ENCODE data around the gene DISC1.
"Not testable (repeated sequence)": the region's sequence is repeated elsewhere in the genome, so short reads cannot be mapped to it uniquely, and the experiment has no call there.

DISC1 gene

GRCh38 chr1:231770506-231771175, 144.1 kb downstream of the DISC1 start:
- no peak overlapping the region for H3K9ac ChIP-seq (ENCODE audit: low read length in 2 of 2)
- H3K9me3 ChIP-seq (ENCODE audit: control insufficient read depth in 2 of 2, low read length in 2 of 2): no peaks in the 10 kb centered on the region
- H3K4me1 ChIP-seq (ENCODE audit: control insufficient read depth, insufficient read depth, low read length): peaks cover 2% of the 10 kb centered on the region
- H3K27me3 ChIP-seq (ENCODE audit: control insufficient read depth in 1 of 2, insufficient read depth in 2 of 2, low read length in 2 of 2): no peaks in the 10 kb centered on the region
- H3K36me3 ChIP-seq (ENCODE audit: control insufficient read depth in 2 of 2, insufficient read depth in 2 of 2, low read length in 2 of 2): no peaks in the 10 kb centered on the region
- no peak overlapping the region for H3K4me3 ChIP-seq (ENCODE audit: low read length in 2 of 2)
- no peak overlapping the region for H3K27ac ChIP-seq (ENCODE audit: low read length)

- Histone ChIP-seq H3K4me1 (ENCODE audit: control insufficient read depth, insufficient read depth, low read length) (peaks cover 7% of the 10 kb centered on the region), H3K36me3 (ENCODE audit: control insufficient read depth in 2 of 2, insufficient read depth in 2 of 2, low read length in 2 of 2) (no peaks in the 10 kb centered on the region), H3K27ac (ENCODE audit: low read length) (no peak overlapping the region), H3K9me3 (ENCODE audit: control insufficient read depth in 2 of 2, low read length in 2 of 2) (no peaks in the 10 kb centered on the region), H3K4me3 (ENCODE audit: low read length in 2 of 2) (no peak overlapping the region), H3K9ac (ENCODE audit: low read length in 2 of 2) (no peak overlapping the region), H3K27me3 (ENCODE audit: control insufficient read depth in 1 of 2, insufficient read depth in 2 of 2, low read length in 2 of 2) (no peaks in the 10 kb centered on the region)
Observed at GRCh38 chr1:231774719-231775335, 148.2 kb downstream of the DISC1 start.

- Histone ChIP-seq H3K27me3 (ENCODE audit: control insufficient read depth in 1 of 2, insufficient read depth in 2 of 2, low read length in 2 of 2) (no peaks in the 10 kb centered on the region), H3K4me1 (ENCODE audit: control insufficient read depth, insufficient read depth, low read length) (peaks cover 6% of the 10 kb centered on the region), H3K9me3 (ENCODE audit: control insufficient read depth in 2 of 2, low read length in 2 of 2) (no peaks in the 10 kb centered on the region), H3K9ac (ENCODE audit: low read length in 2 of 2) (no peak overlapping the region), H3K4me3 (ENCODE audit: low read length in 2 of 2) (no peak overlapping the region), H3K27ac (ENCODE audit: low read length) (no peak overlapping the region), H3K36me3 (ENCODE audit: control insufficient read depth in 2 of 2, insufficient read depth in 2 of 2, low read length in 2 of 2) (no peaks in the 10 kb centered on the region)
Observed at GRCh38 chr1:231776010-231776756, 149.6 kb downstream of the DISC1 start.

- no peak overlapping the region for H3K27ac ChIP-seq (ENCODE audit: low read length)
- no peak overlapping the region for H3K9ac ChIP-seq (ENCODE audit: low read length in 2 of 2)
- H3K36me3 ChIP-seq (ENCODE audit: control insufficient read depth in 2 of 2, insufficient read depth in 2 of 2, low read length in 2 of 2): no peaks in the 10 kb centered on the region
- H3K4me1 ChIP-seq (ENCODE audit: control insufficient read depth, insufficient read depth, low read length): peaks cover 6% of the 10 kb centered on the region
- no peaks in the 10 kb centered on the region for H3K9me3 ChIP-seq (ENCODE audit: control insufficient read depth in 2 of 2, low read length in 2 of 2)
- no peak overlapping the region for H3K4me3 ChIP-seq (ENCODE audit: low read length in 2 of 2)
- no peaks in the 10 kb centered on the region for H3K27me3 ChIP-seq (ENCODE audit: control insufficient read depth in 1 of 2, insufficient read depth in 2 of 2, low read length in 2 of 2)
Observed at GRCh38 chr1:231776757-231777062, 150.1 kb downstream of the DISC1 start.

GRCh38 chr1:231778009-231778719, 151.6 kb downstream of the DISC1 start:
- Histone ChIP-seq H3K36me3 (ENCODE audit: control insufficient read depth in 2 of 2, insufficient read depth in 2 of 2, low read length in 2 of 2) (no peaks in the 10 kb centered on the region), H3K27me3 (ENCODE audit: control insufficient read depth in 1 of 2, insufficient read depth in 2 of 2, low read length in 2 of 2) (no peaks in the 10 kb centered on the region), H3K9ac (ENCODE audit: low read length in 2 of 2) (no peak overlapping the region), H3K4me3 (ENCODE audit: low read length in 2 of 2) (no peak overlapping the region), H3K27ac (ENCODE audit: low read length) (no peak overlapping the region), H3K4me1 (ENCODE audit: control insufficient read depth, insufficient read depth, low read length) (peaks cover 6% of the 10 kb centered on the region), H3K9me3 (ENCODE audit: control insufficient read depth in 2 of 2, low read length in 2 of 2) (no peaks in the 10 kb centered on the region)

GRCh38 chr1:231779081-231779480, 152.5 kb downstream of the DISC1 start:
- peaks cover 6% of the 10 kb centered on the region for H3K4me1 ChIP-seq (ENCODE audit: control insufficient read depth, insufficient read depth, low read length)
- H3K9me3 ChIP-seq (ENCODE audit: control insufficient read depth in 2 of 2, low read length in 2 of 2): no peaks in the 10 kb centered on the region
- H3K36me3 ChIP-seq (ENCODE audit: control insufficient read depth in 2 of 2, insufficient read depth in 2 of 2, low read length in 2 of 2): no peaks in the 10 kb centered on the region
- no peaks in the 10 kb centered on the region for H3K27me3 ChIP-seq (ENCODE audit: control insufficient read depth in 1 of 2, insufficient read depth in 2 of 2, low read length in 2 of 2)
- H3K27ac ChIP-seq (ENCODE audit: low read length): no peak overlapping the region
- no peak overlapping the region for H3K4me3 ChIP-seq (ENCODE audit: low read length in 2 of 2)
- H3K9ac ChIP-seq (ENCODE audit: low read length in 2 of 2): no peak overlapping the region

- Histone ChIP-seq H3K4me1 (ENCODE audit: control insufficient read depth, insufficient read depth, low read length) (peaks cover 6% of the 10 kb centered on the region), H3K27me3 (ENCODE audit: control insufficient read depth in 1 of 2, insufficient read depth in 2 of 2, low read length in 2 of 2) (no peaks in the 10 kb centered on the region), H3K9ac (ENCODE audit: low read length in 2 of 2) (no peak overlapping the region), H3K27ac (ENCODE audit: low read length) (no peak overlapping the region), H3K36me3 (ENCODE audit: control insufficient read depth in 2 of 2, insufficient read depth in 2 of 2, low read length in 2 of 2) (no peaks in the 10 kb centered on the region), H3K4me3 (ENCODE audit: low read length in 2 of 2) (no peak overlapping the region), H3K9me3 (ENCODE audit: control insufficient read depth in 2 of 2, low read length in 2 of 2) (no peaks in the 10 kb centered on the region)
Observed at GRCh38 chr1:231781892-231782291, 155.3 kb downstream of the DISC1 start.

- not testable (repeated sequence) for H3K4me1 ChIP-seq (ENCODE audit: control insufficient read depth, insufficient read depth, low read length); H3K36me3 ChIP-seq (ENCODE audit: control insufficient read depth in 2 of 2, insufficient read depth in 2 of 2, low read length in 2 of 2); H3K27ac ChIP-seq (ENCODE audit: low read length); H3K9me3 ChIP-seq (ENCODE audit: control insufficient read depth in 2 of 2, low read length in 2 of 2); H3K27me3 ChIP-seq (ENCODE audit: control insufficient read depth in 1 of 2, insufficient read depth in 2 of 2, low read length in 2 of 2); H3K4me3 ChIP-seq (ENCODE audit: low read length in 2 of 2); H3K9ac ChIP-seq (ENCODE audit: low read length in 2 of 2)
Observed at GRCh38 chr1:231785073-231785472, 158.5 kb downstream of the DISC1 start.

- Histone ChIP-seq H3K4me1 (ENCODE audit: control insufficient read depth, insufficient read depth, low read length) (no peaks in the 10 kb centered on the region), H3K27ac (ENCODE audit: low read length) (no peak overlapping the region), H3K9ac (ENCODE audit: low read length in 2 of 2) (no peak overlapping the region), H3K4me3 (ENCODE audit: low read length in 2 of 2) (no peak overlapping the region), H3K9me3 (ENCODE audit: control insufficient read depth in 2 of 2, low read length in 2 of 2) (no peaks in the 10 kb centered on the region), H3K27me3 (ENCODE audit: control insufficient read depth in 1 of 2, insufficient read depth in 2 of 2, low read length in 2 of 2) (no peaks in the 10 kb centered on the region), H3K36me3 (ENCODE audit: control insufficient read depth in 2 of 2, insufficient read depth in 2 of 2, low read length in 2 of 2) (no peaks in the 10 kb centered on the region)
Observed at GRCh38 chr1:231786126-231786525, 159.5 kb downstream of the DISC1 start.

GRCh38 chr1:231792634-231793033, 166.0 kb downstream of the DISC1 start:
- no peak overlapping the region for H3K4me3 ChIP-seq (ENCODE audit: low read length in 2 of 2)
- H3K9ac ChIP-seq (ENCODE audit: low read length in 2 of 2): no peak overlapping the region
- H3K9me3 ChIP-seq (ENCODE audit: control insufficient read depth in 2 of 2, low read length in 2 of 2): no peaks in the 10 kb centered on the region
- no peaks in the 10 kb centered on the region for H3K27me3 ChIP-seq (ENCODE audit: control insufficient read depth in 1 of 2, insufficient read depth in 2 of 2, low read length in 2 of 2)
- no peaks in the 10 kb centered on the region for H3K36me3 ChIP-seq (ENCODE audit: control insufficient read depth in 2 of 2, insufficient read depth in 2 of 2, low read length in 2 of 2)
- H3K27ac ChIP-seq (ENCODE audit: low read length): no peak overlapping the region
- H3K4me1 ChIP-seq (ENCODE audit: control insufficient read depth, insufficient read depth, low read length): no peaks in the 10 kb centered on the region

Data from stomach smooth muscle (tissue), 2 donors.